Type B pancreatic cell (in vitro differentiated cells): Measurements from ENCODE around the gene TMEM132E. TPM values are rescaled to one million over a fixed set of nuclear protein-coding genes. Genes with fewer than 3 reads are reported as not detected.
A peak's percentile ranks its signal among the peaks of the same experiment; 100 is the strongest.

Experiments
- DNase-seq: peaks from one replicate; pipeline ENCODE4 v3.0.0; 2021; ENCODE audit warnings: mixed read lengths; ENCODE audit not compliant: unreplicated experiment; ENCODE audit errors: extremely low spot score
- H3K27ac Mint-ChIP-seq: 2 replicates; pipeline ENCODE4 v1.8.0; 2021; ENCODE audit warnings: mild to moderate bottlenecking, mixed read lengths
- H3K27me3 Mint-ChIP-seq: 2 replicates; pipeline ENCODE4 v1.8.0; 2021; ENCODE audit warnings: mixed read lengths
- H3K36me3 Mint-ChIP-seq: 2 replicates; pipeline ENCODE4 v1.8.0; 2021; ENCODE audit warnings: mixed read lengths
- H3K4me1 Mint-ChIP-seq: one replicate; pipeline ENCODE4 v1.8.0; 2021; ENCODE audit warnings: mixed read lengths; ENCODE audit not compliant: unreplicated experiment
- H3K4me3 Mint-ChIP-seq: 2 replicates; pipeline ENCODE4 v1.8.0; 2021; ENCODE audit warnings: mild to moderate bottlenecking, mixed read lengths
- H3K9me3 Mint-ChIP-seq: 2 replicates; pipeline ENCODE4 v1.8.0; 2021; ENCODE audit warnings: mixed read lengths
- CTCF ChIP-seq: fragments of 200-600 bp; sonication (generic); conservative IDR thresholded peaks from 2 replicates; pipeline ENCODE4 v1.5.0; 2021; ENCODE audit warnings: antibody characterized with exemption, mild to moderate bottlenecking
- total RNA-seq: library from RNA; stranded (reverse); gene quantifications from 2 replicates; pipeline ENCODE4 v1.2.1, GENCODE V29; 2021; ENCODE audit warnings: low replicate concordance

Gene TMEM132E
- total RNA-seq, 1 donor from 2014 or later = 0.92 TPM

- Mint-ChIP-seq H3K27me3 (peaks cover 79% of the 10 kb centered on the region), H3K4me3 (no peak overlapping the region), H3K4me1 (no peaks in the 10 kb centered on the region)
These were observed 39.5 kb upstream of the TMEM132E start for GRCh38 chr17:34539881-34540280.

DNA sequence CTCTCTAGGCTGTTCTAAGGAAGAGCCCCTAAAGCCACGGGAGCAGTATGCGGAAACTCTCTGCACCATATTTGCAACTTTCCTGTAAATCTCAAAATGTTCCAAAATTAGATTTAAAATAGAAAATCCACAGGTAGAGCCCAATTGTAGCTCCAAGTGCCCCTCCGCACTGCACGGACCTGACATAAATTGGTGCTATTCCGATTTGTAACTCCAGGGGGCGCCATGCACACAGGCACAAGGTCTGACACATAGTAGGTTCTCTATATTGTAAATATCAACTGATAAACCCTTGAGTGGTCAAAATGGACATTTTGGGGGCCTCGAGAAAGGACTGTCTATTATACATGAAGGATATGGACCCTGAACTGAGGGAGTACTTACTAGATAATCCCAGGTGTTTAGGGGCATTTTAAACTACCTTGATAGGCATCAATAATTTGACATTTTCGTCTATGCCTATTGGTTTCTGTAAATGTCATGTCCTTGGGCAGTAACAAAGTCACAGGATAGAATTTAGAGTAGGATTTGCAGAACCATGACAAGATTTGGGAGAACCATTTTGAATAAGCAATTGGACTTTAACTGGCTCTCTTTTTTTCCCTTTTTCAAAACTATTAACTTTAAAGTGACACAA, 36.6 kb upstream of the TMEM132E start:
- DNase-seq = no peak
- H3K9me3 Mint-ChIP-seq = no peaks in the 10 kb centered on the region

More at GRCh38 chr17:34539881-34540280, 39.5 kb upstream of the TMEM132E start:
- Mint-ChIP-seq H3K27ac (no peak overlapping the region), H3K9me3 (no peaks in the 10 kb centered on the region), H3K36me3 (no peaks in the 10 kb centered on the region)
- no peak for DNase-seq
- TF ChIP-seq CTCF = no peak

DNA sequence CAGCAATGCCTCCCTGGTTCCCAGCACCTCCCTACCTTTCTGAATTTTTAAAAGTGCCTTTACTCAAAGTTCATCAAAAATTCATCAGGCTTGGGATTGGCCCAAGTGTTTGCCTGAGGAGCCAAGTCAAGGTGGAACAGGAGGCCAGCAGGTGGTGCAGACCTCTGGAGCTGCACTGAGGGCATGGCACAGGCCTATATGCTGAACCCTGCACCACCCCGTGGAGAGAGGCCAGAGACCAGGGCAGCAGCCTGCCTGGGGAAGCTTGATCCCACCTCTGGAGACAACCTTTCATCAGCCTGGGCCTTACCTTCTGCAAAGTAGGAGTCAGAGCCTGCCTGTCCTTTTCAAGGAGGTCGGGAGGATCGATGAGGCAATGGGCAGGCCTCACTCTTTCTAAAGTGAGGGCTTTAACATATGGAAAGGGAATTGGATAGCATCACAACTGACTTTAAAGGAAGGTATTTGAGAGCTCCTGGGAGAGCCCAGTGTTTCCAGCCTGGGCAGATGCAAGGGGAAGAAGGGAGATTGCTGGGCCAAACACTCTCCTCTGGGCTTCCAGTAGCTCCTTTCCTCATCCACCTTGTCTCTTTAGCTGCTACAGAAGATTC, 31.8 kb upstream of the TMEM132E start:
- Mint-ChIP-seq H3K36me3 (no peaks in the 10 kb centered on the region), H3K27ac (no peak overlapping the region), H3K4me1 (no peaks in the 10 kb centered on the region), H3K27me3 (peaks cover 83% of the 10 kb centered on the region), H3K4me3 (no peak overlapping the region), H3K9me3 (no peaks in the 10 kb centered on the region)
- DNase-seq = no peak
- no peak for TF ChIP-seq CTCF

More for the DNA sequence above, 36.6 kb upstream of the TMEM132E start:
- Mint-ChIP-seq H3K4me3 (no peak overlapping the region), H3K36me3 (no peaks in the 10 kb centered on the region), H3K27ac (no peak overlapping the region), H3K4me1 (no peaks in the 10 kb centered on the region), H3K27me3 (peaks cover 82% of the 10 kb centered on the region)
- peak; percentile 98 for TF ChIP-seq CTCF

DNA sequence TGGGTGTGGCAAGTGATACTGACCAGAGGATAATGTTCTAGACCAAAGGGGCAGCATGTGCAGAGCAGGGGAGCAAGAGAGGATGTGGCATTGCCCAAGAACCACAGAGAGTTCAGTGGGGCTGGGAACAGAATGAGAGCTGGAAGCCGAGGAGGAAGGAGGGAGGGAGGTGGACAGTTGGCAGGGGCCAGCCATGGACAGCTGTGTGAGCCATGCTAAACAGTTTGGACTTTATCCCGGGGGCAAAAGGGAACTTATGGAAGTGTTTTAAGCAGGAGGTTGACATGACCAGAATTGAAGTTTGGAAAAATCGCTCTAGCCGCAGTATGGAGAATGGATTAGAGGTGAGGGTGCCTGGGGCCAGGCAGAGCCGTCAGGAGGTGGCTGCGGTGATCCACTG, 29.4 kb upstream of the TMEM132E start:
- Mint-ChIP-seq H3K9me3 (no peaks in the 10 kb centered on the region), H3K4me1 (no peaks in the 10 kb centered on the region), H3K36me3 (no peaks in the 10 kb centered on the region), H3K4me3 (no peak overlapping the region), H3K27me3 (peaks cover 74% of the 10 kb centered on the region), H3K27ac (no peak overlapping the region)
- TF ChIP-seq CTCF = no peak
- DNase-seq = no peak

GRCh38 chr17:34553907-34554306, 25.5 kb upstream of the TMEM132E start:
- no peak for DNase-seq
- peaks cover 50% of the 10 kb centered on the region for H3K27me3 Mint-ChIP-seq
- H3K9me3 Mint-ChIP-seq = no peaks in the 10 kb centered on the region
- H3K4me1 Mint-ChIP-seq = no peaks in the 10 kb centered on the region
- H3K36me3 Mint-ChIP-seq = no peaks in the 10 kb centered on the region
- no peak overlapping the region for H3K4me3 Mint-ChIP-seq
- H3K27ac Mint-ChIP-seq = no peak overlapping the region
- TF ChIP-seq CTCF = no peak
